GM23338 (cell line): Measurements from ENCODE around the gene KHSRP.

ENCODE experiments used
- CREB1 ChIP-seq: fragments of 250-450 bp; sonication (Bioruptor Pico); IDR thresholded peaks from 2 replicates; pipeline ENCODE4 v1.5.0; 2020; ENCODE audit warnings: low read depth, mild to moderate bottlenecking, moderate library complexity
- EZH2 ChIP-seq: fragments of 200-600 bp; sonication (generic); IDR thresholded peaks from one replicate; pipeline ENCODE4 v1.8.0; 2017; ENCODE audit warnings: antibody characterized with exemption, mild to moderate bottlenecking, low read depth; ENCODE audit not compliant: unreplicated experiment
- EZH2phosphoT487 ChIP-seq: fragments of 200-600 bp; sonication (generic); IDR thresholded peaks from one replicate; pipeline ENCODE4 v1.8.1; 2018; ENCODE audit warnings: antibody characterized with exemption; ENCODE audit not compliant: unreplicated experiment
- POLR2AphosphoS5 ChIP-seq: IDR thresholded peaks from 2 replicates; pipeline ENCODE4 v1.6.1; 2016; ENCODE audit warnings: antibody characterized with exemption, low read depth
- TF ChIP-seq, protein P1 (sequence below), 2 experiments: fragments of 200-600 bp in 1 of 2; sonication (generic) in 1 of 2; conservative IDR thresholded peaks; 2 replicates each; pipeline versions ENCODE4 v1.5.1 to v1.6.1; 2016 to 2017; ENCODE audit warnings: antibody characterized with exemption in 2 of 2, low read depth in 2 of 2, mild to moderate bottlenecking in 2 of 2, moderate library complexity in 1 of 2
- TF ChIP-seq, protein P2 (sequence below): IDR thresholded peaks from one replicate; pipeline ENCODE4 v1.6.1; 2018; ENCODE audit warnings: antibody characterized with exemption; ENCODE audit not compliant: unreplicated experiment

DNA sequence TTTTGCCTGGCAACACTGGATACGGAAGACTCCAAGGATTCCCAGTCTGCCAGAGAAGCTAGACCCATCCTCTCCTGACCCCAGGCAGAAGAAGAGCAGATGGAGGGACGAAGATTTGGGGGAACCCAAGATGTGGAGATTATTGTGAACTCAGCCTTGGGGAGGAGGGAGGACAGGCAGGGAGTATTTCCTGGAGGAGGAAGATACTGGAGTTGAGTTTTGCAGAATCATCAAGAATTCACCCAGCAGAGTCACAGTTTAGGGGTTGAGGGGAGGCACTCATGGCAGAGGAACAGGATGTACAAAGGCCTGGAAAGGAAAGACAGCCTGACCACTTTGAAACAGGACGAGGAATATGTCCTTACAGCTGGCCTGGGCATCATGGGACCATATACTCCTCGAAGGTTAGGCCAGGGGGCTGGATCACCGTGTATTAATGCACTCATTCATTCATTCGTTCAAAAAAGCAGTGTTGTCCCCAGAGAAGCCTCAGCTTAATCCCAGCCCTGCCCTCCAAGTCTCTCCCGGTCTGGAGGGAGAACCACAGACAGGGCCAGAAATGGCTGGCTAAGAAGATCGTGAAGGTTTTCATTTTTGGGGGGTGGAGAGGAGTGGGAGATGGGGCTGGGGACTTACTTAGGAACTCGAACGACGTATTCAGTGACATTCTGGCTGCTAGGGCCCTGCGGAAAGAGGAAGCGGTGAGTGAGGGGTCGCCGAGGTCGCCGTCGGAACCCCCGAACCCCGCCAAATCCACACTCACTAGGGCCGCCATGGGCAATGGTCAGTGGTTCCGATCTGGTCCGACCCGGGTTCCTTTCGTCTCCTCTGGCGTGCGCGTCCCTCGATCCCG, 32.2 kb downstream of the KHSRP start:
- TF ChIP-seq EZH2 (no peak), EZH2phosphoT487 (no peak), CREB1 (CRISPR knock-in tag) (no peak), POLR2AphosphoS5 (no peak)
- TF ChIP-seq, protein P1, sequence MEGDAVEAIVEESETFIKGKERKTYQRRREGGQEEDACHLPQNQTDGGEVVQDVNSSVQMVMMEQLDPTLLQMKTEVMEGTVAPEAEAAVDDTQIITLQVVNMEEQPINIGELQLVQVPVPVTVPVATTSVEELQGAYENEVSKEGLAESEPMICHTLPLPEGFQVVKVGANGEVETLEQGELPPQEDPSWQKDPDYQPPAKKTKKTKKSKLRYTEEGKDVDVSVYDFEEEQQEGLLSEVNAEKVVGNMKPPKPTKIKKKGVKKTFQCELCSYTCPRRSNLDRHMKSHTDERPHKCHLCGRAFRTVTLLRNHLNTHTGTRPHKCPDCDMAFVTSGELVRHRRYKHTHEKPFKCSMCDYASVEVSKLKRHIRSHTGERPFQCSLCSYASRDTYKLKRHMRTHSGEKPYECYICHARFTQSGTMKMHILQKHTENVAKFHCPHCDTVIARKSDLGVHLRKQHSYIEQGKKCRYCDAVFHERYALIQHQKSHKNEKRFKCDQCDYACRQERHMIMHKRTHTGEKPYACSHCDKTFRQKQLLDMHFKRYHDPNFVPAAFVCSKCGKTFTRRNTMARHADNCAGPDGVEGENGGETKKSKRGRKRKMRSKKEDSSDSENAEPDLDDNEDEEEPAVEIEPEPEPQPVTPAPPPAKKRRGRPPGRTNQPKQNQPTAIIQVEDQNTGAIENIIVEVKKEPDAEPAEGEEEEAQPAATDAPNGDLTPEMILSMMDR (conservative IDR thresholded peaks at IDR 0.05; ENCODE audit: low read depth in 2 of 2), result no peak
- TF ChIP-seq, protein P2, sequence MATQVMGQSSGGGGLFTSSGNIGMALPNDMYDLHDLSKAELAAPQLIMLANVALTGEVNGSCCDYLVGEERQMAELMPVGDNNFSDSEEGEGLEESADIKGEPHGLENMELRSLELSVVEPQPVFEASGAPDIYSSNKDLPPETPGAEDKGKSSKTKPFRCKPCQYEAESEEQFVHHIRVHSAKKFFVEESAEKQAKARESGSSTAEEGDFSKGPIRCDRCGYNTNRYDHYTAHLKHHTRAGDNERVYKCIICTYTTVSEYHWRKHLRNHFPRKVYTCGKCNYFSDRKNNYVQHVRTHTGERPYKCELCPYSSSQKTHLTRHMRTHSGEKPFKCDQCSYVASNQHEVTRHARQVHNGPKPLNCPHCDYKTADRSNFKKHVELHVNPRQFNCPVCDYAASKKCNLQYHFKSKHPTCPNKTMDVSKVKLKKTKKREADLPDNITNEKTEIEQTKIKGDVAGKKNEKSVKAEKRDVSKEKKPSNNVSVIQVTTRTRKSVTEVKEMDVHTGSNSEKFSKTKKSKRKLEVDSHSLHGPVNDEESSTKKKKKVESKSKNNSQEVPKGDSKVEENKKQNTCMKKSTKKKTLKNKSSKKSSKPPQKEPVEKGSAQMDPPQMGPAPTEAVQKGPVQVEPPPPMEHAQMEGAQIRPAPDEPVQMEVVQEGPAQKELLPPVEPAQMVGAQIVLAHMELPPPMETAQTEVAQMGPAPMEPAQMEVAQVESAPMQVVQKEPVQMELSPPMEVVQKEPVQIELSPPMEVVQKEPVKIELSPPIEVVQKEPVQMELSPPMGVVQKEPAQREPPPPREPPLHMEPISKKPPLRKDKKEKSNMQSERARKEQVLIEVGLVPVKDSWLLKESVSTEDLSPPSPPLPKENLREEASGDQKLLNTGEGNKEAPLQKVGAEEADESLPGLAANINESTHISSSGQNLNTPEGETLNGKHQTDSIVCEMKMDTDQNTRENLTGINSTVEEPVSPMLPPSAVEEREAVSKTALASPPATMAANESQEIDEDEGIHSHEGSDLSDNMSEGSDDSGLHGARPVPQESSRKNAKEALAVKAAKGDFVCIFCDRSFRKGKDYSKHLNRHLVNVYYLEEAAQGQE, result no peak
